ENCODE data around the gene TRPC4AP. TPM values are rescaled to one million over a fixed set of nuclear protein-coding genes. Genes with fewer than 3 reads are reported as not detected.
A peak's percentile ranks its signal among the peaks of the same experiment; 100 is the strongest.
"Not testable (repeated sequence)": the region's sequence is repeated elsewhere in the genome, so short reads cannot be mapped to it uniquely, and the experiment has no call there.

Gene TRPC4AP
- total RNA-seq, 1 donor from 2014 or later, result 53.9 TPM

GRCh38 chr20:35117629-35118028, 25.0 kb upstream of the TRPC4AP start:
- Mint-ChIP-seq H3K4me3 (no peak overlapping the region), H3K27ac (peak overlapping the region; percentile 48), H3K27me3 (ENCODE audit: insufficient read depth) (no peaks in the 10 kb centered on the region), H3K4me1 (ENCODE audit: low read depth) (peaks cover 7% of the 10 kb centered on the region), H3K36me3 (ENCODE audit: low read depth) (peaks cover 39% of the 10 kb centered on the region), H3K9me3 (no peaks in the 10 kb centered on the region)
- intact Hi-C loops (cut with micrococcal nuclease), result no loop called here
- no peak for DNase-seq (ENCODE audit: low spot score)

GRCh38 chr20:35117196-35117595, 24.6 kb upstream of the TRPC4AP start:
- peaks cover 7% of the 10 kb centered on the region for H3K4me1 Mint-ChIP-seq (ENCODE audit: low read depth)
- DNase-seq (ENCODE audit: low spot score), result no peak
- peaks cover 40% of the 10 kb centered on the region for H3K36me3 Mint-ChIP-seq (ENCODE audit: low read depth)
- H3K4me3 Mint-ChIP-seq, result no peak overlapping the region
- H3K9me3 Mint-ChIP-seq, result no peaks in the 10 kb centered on the region
- H3K27me3 Mint-ChIP-seq (ENCODE audit: insufficient read depth), result no peaks in the 10 kb centered on the region
- no peak overlapping the region for H3K27ac Mint-ChIP-seq
- intact Hi-C loops (cut with micrococcal nuclease), result no loop called here

- no peak overlapping the region for H3K27ac Mint-ChIP-seq
- peaks cover 35% of the 10 kb centered on the region for H3K36me3 Mint-ChIP-seq (ENCODE audit: low read depth)
- H3K4me1 Mint-ChIP-seq (ENCODE audit: low read depth), result peaks cover 7% of the 10 kb centered on the region
- no peak overlapping the region for H3K4me3 Mint-ChIP-seq
- H3K9me3 Mint-ChIP-seq, result no peaks in the 10 kb centered on the region
- H3K27me3 Mint-ChIP-seq (ENCODE audit: insufficient read depth), result no peaks in the 10 kb centered on the region
- no peak for DNase-seq (ENCODE audit: low spot score)
- intact Hi-C loops (cut with micrococcal nuclease), result no loop called here
These were observed 23.7 kb upstream of the TRPC4AP start for GRCh38 chr20:35116258-35116657.

- Mint-ChIP-seq H3K9me3 (no peaks in the 10 kb centered on the region), H3K4me3 (no peak overlapping the region), H3K27me3 (ENCODE audit: insufficient read depth) (no peaks in the 10 kb centered on the region), H3K36me3 (ENCODE audit: low read depth) (peaks cover 33% of the 10 kb centered on the region), H3K4me1 (ENCODE audit: low read depth) (peaks cover 7% of the 10 kb centered on the region), H3K27ac (no peak overlapping the region)
- intact Hi-C loops (cut with micrococcal nuclease), result no loop called here
- no peak for DNase-seq (ENCODE audit: low spot score)
These were observed 23.0 kb upstream of the TRPC4AP start for GRCh38 chr20:35115606-35116005.

- H3K4me1 Mint-ChIP-seq (ENCODE audit: low read depth); H3K9me3 Mint-ChIP-seq; H3K27ac Mint-ChIP-seq; H3K4me3 Mint-ChIP-seq; intact Hi-C loops (cut with micrococcal nuclease); H3K27me3 Mint-ChIP-seq (ENCODE audit: insufficient read depth); DNase-seq (ENCODE audit: low spot score): not testable (repeated sequence)
- peaks cover 14% of the 10 kb centered on the region for H3K36me3 Mint-ChIP-seq (ENCODE audit: low read depth)
These were observed 19.7 kb upstream of the TRPC4AP start for GRCh38 chr20:35112276-35112675.

- DNase-seq (ENCODE audit: low spot score), result no peak
- Mint-ChIP-seq H3K27ac (no peak overlapping the region), H3K4me3 (no peak overlapping the region), H3K36me3 (ENCODE audit: low read depth) (peaks cover 14% of the 10 kb centered on the region), H3K9me3 (no peaks in the 10 kb centered on the region), H3K4me1 (ENCODE audit: low read depth) (no peaks in the 10 kb centered on the region), H3K27me3 (ENCODE audit: insufficient read depth) (no peaks in the 10 kb centered on the region)
- intact Hi-C loops (cut with micrococcal nuclease), result no loop called here
These were observed 18.7 kb upstream of the TRPC4AP start for GRCh38 chr20:35111141-35111888.

- Mint-ChIP-seq H3K4me1 (ENCODE audit: low read depth) (no peaks in the 10 kb centered on the region), H3K9me3 (no peaks in the 10 kb centered on the region), H3K4me3 (no peak overlapping the region), H3K36me3 (ENCODE audit: low read depth) (peaks cover 8% of the 10 kb centered on the region), H3K27me3 (ENCODE audit: insufficient read depth) (peaks cover 5% of the 10 kb centered on the region), H3K27ac (no peak overlapping the region)
- DNase-seq (ENCODE audit: low spot score), result no peak
- intact Hi-C loops (cut with micrococcal nuclease), result no loop called here
These were observed 16.3 kb upstream of the TRPC4AP start for GRCh38 chr20:35108921-35109320.

- H3K4me3 Mint-ChIP-seq, result no peak overlapping the region
- peaks cover 6% of the 10 kb centered on the region for H3K36me3 Mint-ChIP-seq (ENCODE audit: low read depth)
- intact Hi-C loops (cut with micrococcal nuclease), result no loop called here
- no peak for DNase-seq (ENCODE audit: low spot score)
- H3K9me3 Mint-ChIP-seq, result no peaks in the 10 kb centered on the region
- no peaks in the 10 kb centered on the region for H3K4me1 Mint-ChIP-seq (ENCODE audit: low read depth)
- peaks cover 12% of the 10 kb centered on the region for H3K27me3 Mint-ChIP-seq (ENCODE audit: insufficient read depth)
- H3K27ac Mint-ChIP-seq, result no peak overlapping the region
These were observed 14.3 kb upstream of the TRPC4AP start for GRCh38 chr20:35106827-35107380.

- Mint-ChIP-seq H3K27me3 (ENCODE audit: insufficient read depth) (peaks cover 12% of the 10 kb centered on the region), H3K9me3 (no peaks in the 10 kb centered on the region), H3K4me1 (ENCODE audit: low read depth) (no peaks in the 10 kb centered on the region), H3K27ac (no peak overlapping the region), H3K36me3 (ENCODE audit: low read depth) (peaks cover 1% of the 10 kb centered on the region), H3K4me3 (no peak overlapping the region)
- intact Hi-C loops (cut with micrococcal nuclease), result no loop called here
- DNase-seq (ENCODE audit: low spot score), result no peak
These were observed 12.2 kb upstream of the TRPC4AP start for GRCh38 chr20:35104685-35105295.

- Mint-ChIP-seq H3K27me3 (ENCODE audit: insufficient read depth) (peaks cover 12% of the 10 kb centered on the region), H3K9me3 (no peaks in the 10 kb centered on the region), H3K4me1 (ENCODE audit: low read depth) (no peaks in the 10 kb centered on the region), H3K27ac (no peak overlapping the region), H3K4me3 (no peak overlapping the region), H3K36me3 (ENCODE audit: low read depth) (no peaks in the 10 kb centered on the region)
- no peak for DNase-seq (ENCODE audit: low spot score)
- intact Hi-C loops (cut with micrococcal nuclease), result no loop called here
These were observed 9.0 kb upstream of the TRPC4AP start for GRCh38 chr20:35101620-35102019.

GRCh38 chr20:35093267-35093884, 769 bp upstream of the TRPC4AP start:
- no peaks in the 10 kb centered on the region for H3K9me3 Mint-ChIP-seq
- peaks cover 41% of the 10 kb centered on the region for H3K4me1 Mint-ChIP-seq (ENCODE audit: low read depth)
- H3K27me3 Mint-ChIP-seq (ENCODE audit: insufficient read depth), result no peaks in the 10 kb centered on the region
- intact Hi-C loops (cut with micrococcal nuclease), result loop anchor here (2.0 to 5.0 kb wide), 6 partner anchors 53 to 569 kb away; partner anchors contain the start of genes CEP250, EDEM2, EIF6 and ERGIC3
- H3K27ac Mint-ChIP-seq, result peak overlapping the region; percentile 94
- H3K4me3 Mint-ChIP-seq, result peak overlapping the region; percentile 83
- peaks cover 9% of the 10 kb centered on the region for H3K36me3 Mint-ChIP-seq (ENCODE audit: low read depth)
- DNase-seq (ENCODE audit: low spot score), result no peak

GRCh38 chr20:35091816-35092523, 637 bp downstream of the TRPC4AP start:
- H3K9me3 Mint-ChIP-seq, result no peaks in the 10 kb centered on the region
- H3K4me3 Mint-ChIP-seq, result peak overlapping the region; percentile 92
- H3K27ac Mint-ChIP-seq, result peak overlapping the region; percentile 92
- intact Hi-C loops (cut with micrococcal nuclease), result loop anchor here (1.0 to 5.0 kb wide), 9 partner anchors 55 to 571 kb away; partner anchors contain the start of genes ACSS2, CEP250, EDEM2 and EIF6
- peaks cover 53% of the 10 kb centered on the region for H3K4me1 Mint-ChIP-seq (ENCODE audit: low read depth)
- peaks cover 17% of the 10 kb centered on the region for H3K36me3 Mint-ChIP-seq (ENCODE audit: low read depth)
- DNase-seq (ENCODE audit: low spot score), result no peak
- no peaks in the 10 kb centered on the region for H3K27me3 Mint-ChIP-seq (ENCODE audit: insufficient read depth)
